ENCODE data around the gene PDGFRB. TPM values are rescaled to one million over a fixed set of nuclear protein-coding genes. Genes with fewer than 3 reads are reported as not detected.

The PDGFRB gene
- total RNA-seq, 1 experiment from 2014 or later: 5.4 TPM

DNA sequence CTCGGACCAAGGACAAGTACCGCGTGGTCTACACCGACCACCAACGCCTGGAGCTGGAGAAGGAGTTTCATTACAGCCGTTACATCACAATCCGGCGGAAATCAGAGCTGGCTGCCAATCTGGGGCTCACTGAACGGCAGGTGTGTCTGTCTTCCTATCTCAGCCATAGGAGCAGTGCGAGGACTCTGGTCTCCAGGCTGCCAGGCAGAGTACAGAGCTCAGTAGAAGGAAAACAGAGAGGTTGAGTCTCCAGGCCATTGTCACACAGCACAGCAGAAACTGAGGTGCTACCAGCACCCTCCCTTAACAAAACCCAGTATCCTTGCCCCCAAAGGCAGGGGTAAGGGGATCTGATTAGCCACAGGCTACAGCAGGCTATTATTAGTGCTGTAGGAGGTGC is 27.1 kb upstream of the PDGFRB start:
- DNase-seq (ENCODE audit: low read depth): no peak

DNA sequence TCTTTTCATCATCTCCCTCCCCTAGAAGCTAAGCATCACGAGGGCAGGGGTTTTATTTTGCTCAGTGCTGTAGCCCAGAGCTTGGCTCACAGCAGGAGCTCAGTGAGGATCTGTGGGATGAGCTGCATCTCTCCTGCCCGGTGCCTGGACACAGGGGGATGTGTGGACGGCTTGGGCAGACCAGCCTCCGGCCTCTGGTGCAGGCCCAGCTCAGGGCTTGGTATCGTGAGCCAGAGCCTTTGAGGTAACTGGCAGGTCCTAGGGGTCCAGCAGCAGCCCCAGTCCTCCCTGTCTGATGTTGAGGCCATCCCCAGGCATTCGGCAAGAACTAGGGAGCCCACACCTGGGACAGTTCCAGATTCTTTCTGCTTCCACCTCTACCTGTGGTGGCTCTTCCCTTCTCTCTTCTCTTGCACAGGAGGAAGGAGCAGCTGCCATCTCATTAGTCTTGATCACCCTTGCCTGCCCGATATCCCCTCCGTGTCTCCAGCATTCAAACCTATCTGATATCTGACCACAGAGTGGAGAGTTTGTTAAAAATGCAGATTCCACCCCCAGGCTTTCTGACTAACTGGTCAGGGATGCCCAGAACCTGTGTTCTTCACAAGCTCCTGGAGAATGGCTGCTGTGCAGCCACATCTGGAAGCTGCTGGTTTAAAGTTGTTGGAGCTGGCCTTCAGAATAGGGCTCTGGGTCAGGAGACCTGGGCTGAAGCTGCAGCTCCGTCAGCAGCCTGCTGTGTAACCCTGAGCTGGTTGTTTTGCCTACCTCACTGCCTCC is 26.3 kb upstream of the PDGFRB start:
- DNase-seq (ENCODE audit: low read depth): no peak

GRCh38 chr5:150181027-150181426 is 25.4 kb upstream of the PDGFRB start:
- DNase-seq (ENCODE audit: low read depth): peak; percentile 50

DNA sequence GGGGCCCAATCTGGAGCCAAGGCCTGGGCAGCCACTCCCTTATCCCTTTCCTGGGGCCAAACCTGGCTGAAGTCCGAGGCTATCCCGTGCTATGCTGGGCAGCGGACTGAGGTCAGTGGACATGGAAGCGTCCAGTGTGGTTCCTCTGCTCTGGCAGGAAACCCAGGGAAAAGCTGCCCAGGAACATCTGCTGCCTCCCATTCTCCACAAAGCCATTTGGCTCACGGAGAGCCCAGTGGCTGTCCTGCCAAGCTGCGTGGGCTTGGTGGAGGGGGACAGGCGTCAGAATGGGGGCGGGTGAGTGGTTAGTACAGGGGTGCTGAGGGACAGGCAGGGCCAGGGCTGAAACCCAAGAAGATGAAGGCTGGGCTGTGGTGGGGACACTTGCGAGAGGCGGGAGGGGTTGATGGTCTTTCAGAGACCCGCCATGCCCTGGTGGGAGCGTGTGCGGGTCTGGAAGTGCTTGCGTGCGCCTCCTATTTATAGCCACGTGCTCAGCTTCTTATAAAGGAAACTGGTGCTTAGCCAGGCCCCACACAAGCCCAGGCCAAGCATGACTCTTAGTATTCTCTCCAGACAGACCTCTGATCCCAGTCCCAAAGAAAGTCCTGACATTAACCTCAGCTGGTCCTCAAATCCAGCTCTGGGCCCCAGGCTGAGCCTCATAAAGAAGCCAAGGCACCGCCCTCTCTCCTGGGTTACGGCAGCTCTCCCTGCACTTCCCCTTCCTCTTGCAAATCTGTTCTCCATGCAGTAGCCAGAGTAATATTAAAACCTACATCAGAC is 24.8 kb upstream of the PDGFRB start:
- no peak for DNase-seq (ENCODE audit: low read depth)

- no peak for DNase-seq (ENCODE audit: low read depth)
Measured at GRCh38 chr5:150179019-150179620, 23.5 kb upstream of the PDGFRB start.

- DNase-seq (ENCODE audit: low read depth): no peak
Measured at GRCh38 chr5:150178262-150178661, 22.6 kb upstream of the PDGFRB start.

GRCh38 chr5:150177721-150178120 is 22.1 kb upstream of the PDGFRB start:
- no peak for DNase-seq (ENCODE audit: low read depth)

DNA sequence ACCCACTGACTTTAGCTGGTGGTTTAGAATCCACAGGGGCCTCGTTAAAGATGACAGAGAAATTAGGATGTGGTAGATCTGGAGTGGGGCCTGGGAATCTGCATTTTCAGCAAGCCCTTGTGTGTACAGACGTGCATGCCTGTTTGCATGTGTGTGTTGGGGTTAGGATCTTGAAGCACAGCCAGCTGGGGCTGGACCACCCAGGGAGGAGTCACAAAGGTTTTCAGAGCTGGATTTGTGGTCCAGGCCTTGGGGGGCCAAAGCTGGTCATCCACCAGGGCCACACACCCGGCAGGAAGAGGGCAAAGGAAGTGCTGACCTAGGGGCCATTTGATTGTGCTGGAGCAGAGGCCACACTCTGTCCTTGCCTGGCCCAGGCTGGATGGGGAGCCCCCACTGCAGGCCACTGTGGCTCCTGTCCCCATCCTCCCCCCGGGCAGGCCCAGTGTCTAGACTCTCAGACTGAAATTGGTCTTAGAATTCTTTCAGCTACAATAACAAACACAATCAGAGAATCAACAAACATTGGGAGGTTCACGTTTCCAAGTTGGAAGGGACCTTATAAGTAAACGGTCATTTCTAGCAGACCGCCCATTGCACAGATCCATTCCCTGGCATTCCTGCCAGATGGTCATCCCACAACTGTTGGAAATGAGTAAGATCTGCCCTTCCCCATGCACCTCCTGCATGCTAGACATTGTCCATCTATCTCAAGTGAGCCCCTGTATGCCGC is 21.3 kb upstream of the PDGFRB start:
- no peak for DNase-seq (ENCODE audit: low read depth)

DNA sequence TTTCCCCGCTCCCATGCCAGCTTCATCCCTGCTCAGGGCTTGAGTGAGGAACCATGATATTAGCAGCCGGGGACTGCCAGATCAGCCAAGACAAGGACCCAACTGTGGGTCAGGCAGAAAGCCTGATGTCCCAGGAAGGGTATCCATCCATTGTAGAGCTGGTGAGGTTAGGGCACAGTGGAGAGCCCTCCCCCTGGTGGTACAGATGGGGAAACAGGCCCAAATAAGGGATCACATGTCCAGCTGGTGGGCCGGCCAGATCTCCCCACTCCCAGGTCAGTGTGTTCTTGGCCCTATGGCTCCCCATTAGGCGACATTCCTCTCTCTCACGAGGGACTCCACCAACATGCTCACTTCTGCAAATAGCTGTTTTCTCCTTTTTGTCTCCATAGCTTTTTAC is 19.9 kb upstream of the PDGFRB start:
- DNase-seq (ENCODE audit: low read depth): peak; percentile 48

DNA sequence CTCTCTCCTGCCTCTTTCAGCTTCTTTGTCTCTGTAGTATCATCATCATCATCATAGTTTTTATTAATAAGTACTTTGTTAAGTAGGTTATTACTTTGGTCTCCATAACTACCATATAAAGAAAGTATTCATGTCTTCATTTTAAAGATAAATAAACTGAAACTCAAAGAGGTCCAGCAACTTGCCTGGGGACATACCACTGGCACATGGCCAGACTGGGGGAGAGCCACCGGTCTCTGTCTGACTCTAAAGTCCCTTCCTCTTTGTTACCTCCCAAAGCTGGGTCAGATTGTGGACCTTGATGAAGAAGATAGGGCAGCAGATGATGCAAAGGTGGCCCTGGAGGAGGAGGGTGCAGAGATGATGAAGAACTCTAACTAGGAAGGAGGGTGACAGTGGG is 19.4 kb upstream of the PDGFRB start:
- no peak for DNase-seq (ENCODE audit: low read depth)

DNA sequence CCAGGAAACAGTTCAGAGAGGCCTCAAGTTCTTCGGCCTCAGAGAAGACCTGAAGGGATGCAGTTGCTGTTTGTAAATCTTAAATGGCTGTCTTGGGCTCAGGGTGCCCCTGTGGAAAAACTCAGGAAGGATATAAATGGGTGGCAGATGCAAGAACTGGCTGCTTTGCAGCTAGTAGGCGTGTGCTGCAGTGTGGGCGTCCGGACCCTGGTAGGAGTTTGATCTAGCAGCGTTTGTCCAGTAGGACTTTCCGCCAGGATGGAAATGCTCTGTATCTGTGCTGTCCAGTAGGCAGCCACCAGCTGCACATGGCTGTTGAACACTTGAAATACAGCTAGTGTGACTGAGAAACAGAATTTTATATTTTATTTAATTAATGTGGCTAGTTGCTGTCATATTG is 18.6 kb upstream of the PDGFRB start:
- DNase-seq (ENCODE audit: low read depth): no peak

DNA sequence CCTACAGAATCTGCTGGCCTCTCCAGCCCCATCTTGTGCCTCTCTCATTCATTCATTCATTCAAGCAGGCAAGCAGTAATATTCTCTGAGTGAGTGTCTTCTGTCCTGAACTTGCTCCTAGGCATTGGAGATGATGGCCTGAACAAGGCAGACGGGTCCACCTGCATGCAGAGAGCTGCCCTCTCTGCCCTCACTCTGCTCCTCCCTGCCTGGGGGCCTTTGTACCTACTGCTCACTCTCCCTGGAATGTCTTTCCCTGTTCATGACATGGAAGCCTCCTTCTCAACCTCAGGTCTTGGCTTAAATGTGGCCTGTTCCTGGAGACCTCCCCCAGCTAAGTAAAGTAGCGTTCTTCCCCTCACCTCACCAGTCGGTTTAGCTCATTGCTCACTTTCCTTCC is 17.5 kb upstream of the PDGFRB start:
- DNase-seq (ENCODE audit: low read depth): no peak

DNA sequence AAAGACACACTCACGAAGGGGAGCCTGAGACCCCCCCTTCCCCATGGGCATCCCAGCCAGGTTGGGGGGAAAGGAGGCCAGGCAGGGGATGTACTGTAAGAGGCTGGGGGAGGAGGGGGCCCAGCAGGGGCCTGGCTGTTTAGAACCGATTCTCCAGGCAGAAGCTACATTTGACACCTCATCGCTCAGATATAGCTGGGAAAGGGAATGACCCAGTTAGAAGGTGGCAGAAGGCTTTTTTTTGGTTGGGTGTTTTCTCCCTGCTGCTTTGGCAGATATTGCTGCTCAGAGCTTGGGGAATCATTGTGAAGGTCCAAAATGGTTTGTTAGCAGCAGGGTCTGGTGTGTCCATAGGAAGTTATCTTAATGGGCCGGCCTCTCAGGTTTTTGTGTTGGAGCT is 16.9 kb upstream of the PDGFRB start:
- no peak for DNase-seq (ENCODE audit: low read depth)

- DNase-seq (ENCODE audit: low read depth): no peak
Measured at GRCh38 chr5:150172145-150172544, 16.5 kb upstream of the PDGFRB start.

DNA sequence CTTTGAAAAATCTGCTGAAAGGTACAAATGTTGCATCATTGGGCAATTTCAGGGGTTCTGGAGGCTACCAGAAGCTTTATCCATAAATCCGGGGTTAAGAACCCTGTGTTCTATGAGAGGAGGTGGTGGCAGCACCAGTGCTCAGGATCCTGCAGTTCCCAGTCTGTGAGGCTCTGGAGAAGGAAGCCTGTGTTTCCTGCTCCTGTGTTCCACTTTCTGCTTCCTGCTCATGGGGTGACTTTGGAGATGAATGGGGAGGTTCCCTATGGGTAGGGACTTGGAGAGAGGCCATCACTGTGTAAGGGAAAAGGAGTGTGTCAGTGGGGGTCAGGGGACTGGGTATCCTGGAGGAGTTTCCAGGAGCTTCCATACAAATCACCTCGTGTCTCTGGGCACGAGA is 13.2 kb upstream of the PDGFRB start:
- DNase-seq (ENCODE audit: low read depth): no peak

- DNase-seq (ENCODE audit: low read depth): no peak
Measured at GRCh38 chr5:150167908-150168307, 12.3 kb upstream of the PDGFRB start.

- no peak for DNase-seq (ENCODE audit: low read depth)
Measured at GRCh38 chr5:150167512-150167850, 11.8 kb upstream of the PDGFRB start.

DNA sequence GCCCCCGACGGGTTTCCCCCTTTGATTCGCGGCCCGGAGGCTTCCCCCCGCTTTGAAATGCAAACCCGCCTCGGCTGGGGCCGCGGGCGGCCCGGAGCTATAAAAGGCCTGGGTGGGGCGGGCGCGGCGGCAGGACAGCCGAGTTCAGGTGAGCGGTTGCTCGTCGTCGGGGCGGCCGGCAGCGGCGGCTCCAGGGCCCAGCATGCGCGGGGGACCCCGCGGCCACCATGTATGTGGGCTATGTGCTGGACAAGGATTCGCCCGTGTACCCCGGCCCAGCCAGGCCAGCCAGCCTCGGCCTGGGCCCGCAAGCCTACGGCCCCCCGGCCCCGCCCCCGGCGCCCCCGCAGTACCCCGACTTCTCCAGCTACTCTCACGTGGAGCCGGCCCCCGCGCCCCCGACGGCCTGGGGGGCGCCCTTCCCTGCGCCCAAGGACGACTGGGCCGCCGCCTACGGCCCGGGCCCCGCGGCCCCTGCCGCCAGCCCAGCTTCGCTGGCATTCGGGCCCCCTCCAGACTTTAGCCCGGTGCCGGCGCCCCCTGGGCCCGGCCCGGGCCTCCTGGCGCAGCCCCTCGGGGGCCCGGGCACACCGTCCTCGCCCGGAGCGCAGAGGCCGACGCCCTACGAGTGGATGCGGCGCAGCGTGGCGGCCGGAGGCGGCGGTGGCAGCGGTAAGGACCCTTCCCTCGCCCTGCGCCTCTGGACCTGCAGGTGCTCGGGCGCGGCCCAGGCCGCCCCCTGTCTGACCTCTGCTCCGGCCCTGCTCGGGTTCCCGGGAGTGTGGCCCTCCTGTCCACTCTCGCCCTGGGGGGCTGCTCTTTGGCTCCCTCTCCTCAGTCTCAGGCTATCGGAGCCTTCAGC is 11.2 kb upstream of the PDGFRB start, which contains the start of gene CDX1:
Gene CDX1, plus strand, starts transcription at position 129 of the 862 bp plus-strand sequence. Its CDS starts 99 bp downstream, at position 228.
- no peak for DNase-seq (ENCODE audit: low read depth)

- DNase-seq (ENCODE audit: low read depth): no peak
Measured at GRCh38 chr5:150166037-150166649, 10.5 kb upstream of the PDGFRB start.

All from HT1080 (cell line).